ENCODE measurements around the gene GLS. TPM values are rescaled to one million over a fixed set of nuclear protein-coding genes. Genes with fewer than 3 reads are reported as not detected.
"Not testable (repeated sequence)": the region's sequence is repeated elsewhere in the genome, so short reads cannot be mapped to it uniquely, and the experiment has no call there.

GLS gene
- total RNA-seq, 1 donor from 2014 or later = 187 TPM

DNA sequence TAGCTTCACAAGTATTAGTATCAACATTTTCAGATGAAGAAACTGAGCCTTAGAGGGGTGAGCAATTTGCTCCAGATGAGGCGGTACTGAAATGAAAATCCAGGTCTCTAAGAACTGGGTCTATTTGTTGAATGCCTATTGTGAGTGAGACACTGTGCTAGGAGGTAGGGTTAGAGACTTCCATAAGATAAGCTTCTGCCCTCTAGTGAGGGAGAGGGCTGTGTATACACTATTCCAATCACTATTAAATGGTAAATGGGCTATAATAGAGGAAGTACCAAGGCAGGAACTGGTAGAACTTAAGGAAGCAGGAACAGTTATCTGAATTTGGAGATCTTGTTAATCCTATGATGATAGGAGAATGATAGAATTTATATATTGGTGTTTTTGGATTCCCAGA lies 23.6 kb upstream of the GLS start:
- no peak for DNase-seq

DNA sequence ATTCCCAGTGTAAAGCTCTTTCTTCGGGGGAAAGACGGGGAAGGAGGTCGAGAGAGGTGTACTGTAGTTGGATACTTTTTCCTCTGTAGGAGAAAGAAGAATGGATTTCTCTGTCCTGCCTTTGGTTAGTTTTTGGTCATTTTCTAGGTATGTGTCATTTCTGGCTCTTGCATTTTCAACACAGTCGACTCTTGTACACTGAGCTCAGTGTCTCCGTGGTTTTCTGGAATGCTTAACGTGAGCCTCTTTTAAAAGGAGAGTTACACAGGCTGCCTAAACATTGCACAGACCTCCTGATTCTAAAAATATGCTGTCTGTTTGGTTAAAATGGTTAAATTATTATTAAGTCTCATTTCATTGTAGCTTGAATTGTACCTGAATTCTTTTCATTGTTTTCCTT lies 21.8 kb upstream of the GLS start:
- no peak for DNase-seq

DNA sequence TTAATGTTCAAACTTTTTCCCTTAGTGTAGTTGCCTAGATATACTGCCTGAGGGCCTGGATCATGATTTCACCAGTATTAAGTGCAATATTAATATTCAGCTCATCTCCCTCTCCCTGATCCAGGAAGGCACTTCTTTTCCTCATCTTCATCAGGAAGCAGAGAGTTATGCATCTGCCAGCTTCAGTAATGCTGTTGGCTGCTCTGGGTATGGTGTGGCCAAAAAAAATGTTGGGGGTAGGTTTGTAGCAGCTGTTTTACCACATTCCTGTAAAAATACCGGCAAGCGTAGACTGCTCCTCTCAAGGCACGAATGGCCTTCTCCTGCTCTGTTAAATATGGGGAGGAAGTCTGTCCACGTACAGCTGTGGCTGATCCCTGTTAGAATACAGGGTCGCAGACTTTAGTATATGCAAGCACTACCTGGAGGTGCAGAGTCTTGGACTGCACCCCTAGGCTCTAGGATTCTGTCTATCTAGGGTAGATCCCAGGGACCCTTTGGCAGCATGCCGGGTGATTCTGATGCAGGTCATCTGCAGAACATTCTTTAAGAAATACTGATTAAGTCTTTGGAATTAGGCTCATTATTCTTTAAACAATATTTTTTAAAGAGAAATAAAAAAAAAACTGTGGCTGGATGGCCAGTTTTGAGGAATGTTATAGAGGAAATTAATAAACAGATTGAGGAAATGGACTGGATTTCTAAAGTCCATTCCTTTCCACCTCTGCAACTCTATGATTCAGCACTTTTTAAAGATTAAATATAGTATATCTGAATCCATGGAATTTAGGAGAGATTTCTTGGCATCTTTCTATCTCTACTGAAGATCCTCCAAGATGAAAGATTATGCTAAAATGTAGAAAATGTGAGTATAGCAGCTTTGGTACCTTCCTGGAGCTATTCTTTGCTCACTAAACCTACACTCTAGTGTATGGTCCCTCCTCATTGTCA lies 21.0 kb upstream of the GLS start:
- no peak for DNase-seq

DNA sequence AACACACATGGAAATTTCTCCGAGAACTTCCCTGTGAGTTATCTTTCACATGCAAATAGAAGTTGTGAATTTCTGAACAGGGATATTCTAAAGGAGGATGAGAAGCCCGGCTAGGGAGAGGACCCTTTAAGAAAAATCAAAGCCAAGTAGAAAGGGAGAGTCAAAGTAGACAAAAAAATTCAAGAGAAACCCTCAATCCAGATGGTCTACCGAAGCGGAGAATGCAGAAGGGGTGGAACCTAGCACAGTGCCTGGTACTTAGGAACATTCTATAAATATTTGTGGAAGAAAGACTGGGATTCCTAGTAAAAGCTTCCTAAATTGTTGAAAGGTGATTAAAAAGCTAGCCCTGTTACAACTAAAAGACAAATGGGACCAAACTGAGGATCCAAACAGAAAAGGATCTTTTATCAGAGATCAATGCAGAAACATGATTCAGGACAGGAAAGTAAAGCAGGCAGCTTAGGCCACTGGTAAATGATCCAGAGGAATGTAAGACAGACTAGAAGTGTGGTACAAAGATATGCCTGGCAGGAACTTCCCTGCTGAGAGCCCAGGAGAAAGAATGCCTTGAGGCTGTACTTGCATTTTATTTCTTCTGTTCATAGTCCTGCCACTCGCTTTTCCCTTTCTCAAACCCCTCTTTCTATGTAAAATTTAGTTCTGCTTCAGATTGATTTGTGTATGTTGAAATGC lies 19.5 kb upstream of the GLS start:
- no peak for DNase-seq

DNA sequence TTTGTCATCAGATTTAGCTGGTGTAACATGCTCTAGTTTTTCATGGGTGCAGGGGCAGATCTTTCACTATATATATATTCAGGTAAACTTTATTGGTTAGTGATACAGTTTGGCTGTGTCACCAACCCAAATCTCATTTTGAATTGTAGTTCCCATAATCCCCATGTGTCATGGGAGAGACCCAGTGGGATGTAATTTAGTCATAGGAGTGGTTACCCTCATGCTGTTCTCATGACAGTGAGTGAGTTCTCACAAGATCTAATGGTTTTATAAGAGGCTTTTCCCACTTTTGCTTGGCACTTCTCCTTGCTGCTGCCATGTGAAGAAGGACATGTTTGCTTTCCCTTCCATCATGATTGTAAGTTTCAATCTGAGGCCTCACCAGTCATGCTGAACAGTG lies 18.5 kb upstream of the GLS start:
- DNase-seq = not testable (repeated sequence)

DNA sequence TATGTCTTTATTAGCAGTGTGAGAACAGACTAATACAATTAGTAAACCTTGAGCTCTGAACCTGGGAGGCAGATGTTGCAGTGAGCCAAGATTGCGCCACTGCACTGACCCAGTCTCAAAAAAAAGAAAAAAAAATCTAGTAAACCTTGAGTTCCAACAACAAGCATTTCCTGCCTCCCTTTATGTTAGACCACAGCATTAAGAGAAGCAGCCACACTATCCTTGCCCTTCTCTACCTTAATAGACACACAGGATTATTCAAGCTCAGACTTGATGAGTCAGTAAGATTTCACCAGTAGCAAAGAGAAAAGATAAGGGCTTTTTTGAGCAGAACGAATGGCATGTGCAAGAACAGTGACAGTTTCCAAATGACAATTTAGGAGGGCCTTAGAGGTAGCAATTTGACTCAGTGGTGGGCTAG lies 18.0 kb upstream of the GLS start:
- no peak for DNase-seq

DNA sequence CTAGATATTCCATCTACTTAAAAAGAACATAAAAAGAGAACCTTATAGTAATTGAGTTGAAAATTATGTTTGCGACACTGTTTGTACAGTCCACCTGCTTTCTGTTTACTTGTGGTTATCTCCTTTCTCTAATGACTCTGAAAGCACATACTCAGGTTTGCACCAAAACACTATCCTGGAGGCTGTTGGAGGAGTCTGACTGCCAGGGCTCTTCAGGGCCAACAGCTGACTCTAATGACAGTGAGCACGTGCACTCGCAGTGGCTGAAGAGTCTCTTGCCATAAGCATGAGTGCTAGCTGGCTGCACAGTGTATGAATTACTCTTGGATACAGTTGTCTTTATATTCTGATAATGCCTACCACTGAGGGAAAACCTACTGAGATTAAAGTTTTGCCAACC lies 16.7 kb upstream of the GLS start:
- peak; percentile 42 for DNase-seq

DNA sequence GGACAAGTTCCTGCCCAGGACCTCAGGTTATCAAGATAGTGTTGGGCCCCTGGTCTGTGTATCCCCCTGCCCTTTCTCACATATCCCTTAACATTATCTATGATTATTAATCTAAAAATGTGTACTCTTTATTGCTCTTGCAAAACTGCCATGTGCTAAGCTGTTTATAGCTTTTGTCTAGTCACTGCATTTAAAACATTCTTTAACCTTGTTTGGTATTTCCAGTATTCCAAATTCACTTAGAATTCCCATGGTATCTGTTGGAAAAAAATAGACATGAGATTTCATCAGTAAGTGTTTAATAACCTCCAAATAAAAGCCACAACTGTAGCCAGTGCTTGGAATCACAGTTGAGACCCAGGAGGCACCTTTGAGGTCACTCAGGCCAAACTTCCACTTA lies 16.2 kb upstream of the GLS start:
- DNase-seq = peak; percentile 42

DNA sequence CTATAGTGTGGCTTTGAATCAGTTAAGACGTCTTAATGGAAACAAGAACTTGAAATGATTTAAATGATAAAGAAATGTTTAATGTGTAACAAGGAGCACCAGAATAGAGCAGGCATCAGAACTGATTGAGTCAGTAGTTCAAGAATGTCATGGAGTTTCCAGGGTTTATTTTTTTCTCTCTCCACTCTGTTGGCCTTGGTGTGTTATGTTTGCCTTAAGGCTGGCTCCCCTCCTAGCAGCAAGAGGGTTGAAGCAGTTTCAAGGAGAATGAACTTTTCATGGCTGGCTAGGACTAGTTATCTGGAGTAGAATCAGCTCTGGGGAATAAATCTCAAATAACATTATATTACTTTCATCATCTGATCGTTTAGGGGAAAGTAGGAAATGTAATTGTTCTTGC lies 13.4 kb upstream of the GLS start:
- peak; percentile 53 for DNase-seq

DNA sequence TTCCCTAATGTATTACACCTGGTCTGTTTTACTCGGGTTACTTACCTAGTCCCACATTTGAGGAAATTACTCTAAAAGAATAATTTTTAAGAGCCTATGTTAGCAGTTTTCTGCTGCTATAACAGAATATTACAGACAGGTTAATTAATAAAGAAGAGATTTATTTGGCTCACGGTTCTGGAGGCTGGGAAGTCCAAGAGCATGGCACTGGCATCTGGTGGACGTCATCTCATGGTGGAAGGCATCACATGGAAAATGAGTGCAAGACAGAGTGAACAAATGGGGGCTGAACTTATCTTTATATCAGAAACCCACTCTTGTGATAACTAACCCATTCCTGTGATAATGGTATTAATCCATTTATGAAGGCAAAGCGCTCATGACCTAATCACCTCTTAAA lies 12.8 kb upstream of the GLS start:
- no peak for DNase-seq

DNA sequence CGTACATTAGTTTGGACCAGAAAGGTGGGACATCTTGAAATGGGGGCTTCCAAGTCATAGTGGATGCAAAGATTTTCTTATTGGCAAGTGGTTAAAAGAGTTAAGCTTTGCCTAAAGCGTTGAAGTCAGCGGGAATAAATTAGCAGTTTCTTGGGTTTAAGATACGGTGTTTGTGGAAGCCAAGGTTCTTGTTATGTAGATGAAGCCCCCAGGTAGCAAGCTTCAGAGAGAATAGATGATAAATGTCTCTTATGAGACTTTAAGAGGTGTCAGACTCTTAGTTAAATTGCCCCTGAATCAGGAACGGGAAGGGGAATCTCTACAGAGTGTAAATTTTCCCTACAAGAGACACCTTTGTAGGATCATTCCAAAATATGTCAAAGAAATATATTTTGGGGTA lies 10.9 kb upstream of the GLS start:
- no peak for DNase-seq

DNA sequence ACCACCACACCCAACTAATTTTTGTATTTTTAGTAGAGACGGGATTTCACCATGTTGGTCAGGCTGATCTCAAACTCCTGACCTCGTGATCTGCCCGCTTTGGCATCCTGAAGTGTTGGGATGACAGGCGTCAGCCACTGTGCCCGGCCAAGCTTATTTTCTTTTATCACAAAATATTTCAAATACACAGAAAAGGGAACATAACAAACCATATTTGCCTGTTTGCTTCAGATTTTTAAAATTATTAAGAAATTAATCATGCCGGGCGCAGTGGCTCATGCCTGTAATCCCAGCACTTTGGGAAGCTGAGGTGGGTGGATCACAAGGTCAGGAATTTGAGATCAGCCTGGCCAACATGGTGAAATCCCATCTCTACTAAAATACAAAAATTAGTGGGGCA lies 7.2 kb upstream of the GLS start:
- DNase-seq = not testable (repeated sequence)

DNA sequence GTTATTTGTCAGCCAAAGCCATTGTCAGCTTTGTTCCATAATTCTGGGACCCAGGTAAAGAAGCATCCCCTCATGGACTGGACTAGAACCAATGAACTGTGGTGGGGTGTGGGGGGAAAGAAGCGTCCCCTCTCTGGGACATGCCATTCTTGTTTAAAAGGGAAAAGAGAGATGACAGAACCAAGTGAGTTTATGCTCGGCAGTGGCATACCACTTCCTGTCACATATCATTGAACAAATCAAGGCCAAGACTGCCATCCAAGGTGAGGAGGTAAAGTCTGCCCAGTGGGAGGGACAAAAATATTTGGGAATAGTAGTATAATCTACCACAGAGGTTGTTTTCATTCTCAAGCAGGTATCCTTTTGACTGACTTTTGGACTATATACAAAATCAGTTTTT lies 4.7 kb upstream of the GLS start:
- no peak for DNase-seq

DNA sequence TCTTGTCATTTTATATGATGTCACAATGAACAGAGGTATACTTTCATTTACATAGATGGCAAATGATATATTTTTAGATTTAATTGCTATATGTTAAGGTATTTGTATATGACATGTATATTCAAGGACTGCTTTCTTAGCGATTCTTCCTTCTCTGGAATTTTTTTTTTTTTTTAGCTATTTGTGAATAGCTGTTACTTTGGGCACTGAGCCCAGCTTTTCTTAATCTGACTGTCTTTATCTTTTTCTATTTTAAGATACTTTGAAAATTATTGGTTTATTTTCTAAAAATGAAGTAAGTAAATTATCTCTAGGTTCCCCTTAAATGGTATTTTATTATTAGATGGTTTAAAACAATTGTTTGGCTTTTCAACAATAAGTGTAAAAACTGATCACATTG lies 4.0 kb upstream of the GLS start:
- no peak for DNase-seq

DNA sequence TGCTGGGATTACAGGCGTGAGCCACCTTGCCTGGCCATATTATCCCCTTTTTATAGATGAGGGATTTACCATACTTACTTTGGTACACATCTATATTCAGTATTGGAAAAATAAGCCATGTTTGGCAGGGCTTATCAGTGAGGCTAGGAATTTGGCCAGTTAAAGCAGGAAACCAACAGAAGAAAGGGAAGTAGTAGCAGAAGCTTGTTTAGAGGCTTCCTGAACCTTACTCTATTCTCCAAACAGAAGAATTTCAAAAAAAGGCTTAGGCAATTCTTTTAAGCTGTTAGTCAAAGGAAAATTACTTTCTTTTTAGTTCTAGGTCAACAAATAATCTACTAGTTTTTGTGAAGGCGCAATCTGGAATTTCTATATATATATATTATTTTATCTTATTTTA lies 3.2 kb upstream of the GLS start:
- DNase-seq = no peak

DNA sequence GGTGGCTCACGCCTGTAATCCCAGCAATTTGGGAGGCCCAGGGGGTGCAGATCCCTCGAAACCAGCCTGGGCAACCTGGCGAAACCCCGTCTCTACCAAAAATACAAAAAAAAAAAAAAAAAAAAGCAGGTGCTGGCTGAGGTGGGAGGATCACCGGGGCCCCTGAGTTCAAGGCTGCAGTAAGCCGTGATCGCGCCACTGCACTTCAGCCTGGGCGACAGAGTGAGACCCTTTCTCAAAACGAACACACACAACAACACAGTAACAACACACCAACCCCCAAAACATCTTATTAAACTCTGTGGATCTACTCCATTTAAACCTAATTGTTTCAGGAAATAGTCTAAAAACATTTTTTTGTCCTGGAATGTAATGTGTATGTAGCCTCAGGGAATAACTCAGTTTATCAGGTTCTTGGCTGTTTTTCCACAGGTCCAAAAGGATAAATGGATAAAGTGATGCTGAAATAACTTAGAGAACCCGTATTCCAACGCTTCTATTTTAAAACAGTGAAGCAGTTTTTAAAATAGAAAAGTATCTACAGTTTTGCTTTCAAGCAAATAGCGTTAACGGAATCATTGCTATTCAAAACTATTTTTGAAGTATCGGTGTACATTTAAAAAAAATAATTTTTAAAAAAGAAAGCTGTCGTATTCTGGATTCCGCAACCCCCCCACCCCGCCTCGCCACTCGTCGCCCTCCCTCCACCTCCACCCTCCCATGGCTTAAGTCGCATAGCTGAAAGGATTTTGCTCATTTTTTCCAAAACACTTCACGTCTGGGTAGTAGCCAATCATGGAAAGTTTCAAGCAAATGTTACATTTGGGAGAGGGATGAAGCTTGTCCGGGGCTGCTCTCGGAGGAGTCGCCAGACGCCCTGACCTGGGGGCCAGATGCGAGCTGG lies 895 bp upstream of the GLS start:
- peak; percentile 82 for DNase-seq

DNA sequence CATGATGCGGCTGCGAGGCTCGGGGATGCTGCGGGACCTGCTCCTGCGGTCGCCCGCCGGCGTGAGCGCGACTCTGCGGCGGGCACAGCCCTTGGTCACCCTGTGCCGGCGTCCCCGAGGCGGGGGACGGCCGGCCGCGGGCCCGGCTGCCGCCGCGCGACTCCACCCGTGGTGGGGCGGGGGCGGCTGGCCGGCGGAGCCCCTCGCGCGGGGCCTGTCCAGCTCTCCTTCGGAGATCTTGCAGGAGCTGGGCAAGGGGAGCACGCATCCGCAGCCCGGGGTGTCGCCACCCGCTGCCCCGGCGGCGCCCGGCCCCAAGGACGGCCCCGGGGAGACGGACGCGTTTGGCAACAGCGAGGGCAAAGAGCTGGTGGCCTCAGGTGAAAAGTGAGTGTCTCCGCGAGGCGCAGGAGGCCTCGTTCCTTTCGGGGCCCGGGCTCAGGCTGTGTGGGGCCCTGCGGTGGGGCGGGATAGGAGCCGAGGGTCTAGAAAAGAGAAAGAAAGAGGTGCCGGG lies 520 bp downstream of the GLS start:
- DNase-seq = no peak

DNA sequence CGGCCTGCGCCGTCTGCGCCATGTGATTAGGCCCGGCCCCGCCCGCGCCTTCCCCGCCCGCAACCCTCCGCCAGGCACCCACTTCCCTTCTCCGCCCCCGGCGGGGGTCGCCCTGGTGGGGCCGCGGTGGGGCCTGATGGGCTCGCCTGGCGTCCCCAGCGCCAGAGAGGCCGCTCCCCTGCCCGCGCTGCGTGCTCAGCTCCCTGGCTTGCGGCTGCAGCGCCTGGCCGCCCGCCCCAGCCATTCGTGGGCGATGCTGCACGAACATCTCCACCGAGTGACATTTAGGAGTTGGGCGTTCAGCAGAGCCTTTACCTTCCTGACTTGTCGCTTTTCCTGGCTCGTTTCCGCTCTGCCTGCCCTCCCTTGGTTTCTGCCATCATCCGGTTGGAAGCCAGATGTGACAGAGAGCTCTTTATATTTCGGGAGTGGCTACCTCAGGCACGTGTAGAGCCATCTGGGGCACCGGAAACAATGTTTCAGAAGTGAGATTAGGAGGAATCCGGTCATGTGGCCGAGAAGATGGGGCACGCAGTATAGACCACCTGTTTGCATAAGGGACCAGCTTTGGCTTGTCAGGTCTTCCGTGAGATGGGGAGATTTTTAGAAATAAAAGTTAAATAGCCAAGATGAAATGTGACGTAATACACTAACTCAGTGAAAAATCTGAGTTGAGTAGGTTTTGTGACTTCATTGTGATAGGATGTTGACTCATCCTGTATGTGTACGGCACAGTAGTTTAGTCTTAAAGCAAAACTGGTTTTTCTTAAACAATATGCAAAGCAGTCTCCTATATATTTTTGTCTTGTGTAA lies 1.2 kb downstream of the GLS start:
- peak; percentile 62 for DNase-seq

DNA sequence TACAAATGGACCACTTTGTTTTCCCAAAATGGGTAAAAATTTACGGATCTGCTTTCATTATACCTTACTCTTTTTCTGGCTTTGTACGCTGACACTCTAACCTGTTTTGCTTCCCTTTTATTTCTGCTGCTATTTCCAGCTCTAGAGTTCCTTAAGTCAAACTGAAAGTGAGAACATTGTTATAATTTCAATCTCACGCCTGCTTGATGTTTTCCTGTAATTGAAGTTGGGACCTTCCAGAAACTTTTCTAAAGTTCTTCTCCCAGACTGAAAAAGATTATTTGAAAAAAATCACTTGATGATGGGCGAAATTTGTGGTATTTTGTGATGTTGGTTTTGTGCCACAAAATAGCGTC lies 1.8 kb downstream of the GLS start:
- DNase-seq = no peak

DNA sequence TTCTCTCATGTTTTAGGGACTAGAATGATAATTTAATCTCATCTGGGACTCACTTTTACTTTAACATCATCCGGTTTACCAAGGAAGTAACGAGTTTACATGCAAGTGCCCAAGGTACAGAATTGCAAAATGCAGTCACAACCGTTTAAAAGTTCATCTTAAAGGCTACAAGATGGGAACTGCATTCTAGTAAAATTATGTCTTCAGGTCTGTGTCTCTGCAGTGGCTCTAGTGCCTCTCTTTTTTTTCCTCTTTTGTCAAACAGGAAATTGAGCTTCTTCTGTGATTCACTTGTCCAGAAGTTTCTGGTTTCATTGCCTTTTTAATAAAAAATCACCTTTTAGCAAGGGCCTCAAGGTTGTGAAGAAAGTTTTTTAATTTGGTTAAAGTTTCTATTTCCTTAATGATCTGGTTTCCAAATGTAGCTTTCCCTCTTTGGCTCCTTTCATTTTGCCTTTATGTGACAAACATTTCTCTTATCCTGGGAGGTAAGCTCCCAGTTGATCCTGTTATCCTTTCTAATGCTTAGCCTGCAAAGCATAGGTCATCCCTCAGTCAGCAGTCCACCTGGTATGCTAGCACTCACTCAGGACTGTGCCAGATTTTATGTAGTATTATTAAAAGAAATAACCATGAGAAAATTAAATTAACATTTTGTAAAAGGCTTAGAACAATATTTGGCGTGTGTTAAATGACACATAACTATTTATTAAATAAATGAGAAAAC lies 2.4 kb downstream of the GLS start:
- no peak for DNase-seq

DNA sequence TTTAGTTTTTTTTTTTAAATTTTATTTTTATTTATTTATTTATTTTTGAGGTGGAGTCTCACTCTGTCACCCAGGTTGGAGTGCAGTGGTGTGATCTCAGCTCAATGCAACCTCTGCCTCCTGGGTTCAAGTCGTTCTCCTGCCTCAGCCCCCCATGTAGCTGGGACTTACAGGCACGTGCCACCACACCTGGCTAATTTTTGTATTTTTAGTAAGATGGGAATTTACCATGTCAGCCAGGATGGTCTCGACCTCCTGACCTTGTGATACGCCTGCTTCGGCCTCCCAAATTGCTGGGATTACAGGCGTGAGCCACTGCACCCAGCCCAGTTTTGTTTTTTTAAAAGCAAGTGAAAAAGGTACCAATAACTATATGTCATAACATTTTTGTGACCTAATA lies 5.2 kb downstream of the GLS start:
- not testable (repeated sequence) for DNase-seq

All from skin of body (tissue), 2 donors.